ENCODE measurements around the gene CHURC1. TPM values are rescaled to one million over a fixed set of nuclear protein-coding genes. Genes with fewer than 3 reads are reported as not detected.

The CHURC1 gene
- total RNA-seq, 1 experiment from 2014 or later = 52.4 TPM

GRCh38 chr14:64914237-64915028, at the start of gene CHURC1 (continued):
- TF ChIP-seq AR (CRISPR knock-in tag; IDR thresholded peaks at IDR 0.05) (no peak), TEAD1 (CRISPR knock-in tag; IDR thresholded peaks at IDR 0.05) (0 out of 2 replicates have a peak, but pooled peaks have one; percentile 25), ZNF219 (CRISPR knock-in tag; IDR thresholded peaks at IDR 0.05; ENCODE audit: borderline replicate concordance) (no peak), USF1 (CRISPR knock-in tag; IDR thresholded peaks at IDR 0.05) (no peak), JAZF1 (CRISPR knock-in tag; IDR thresholded peaks at IDR 0.05) (no peak), ZSCAN18 (CRISPR knock-in tag; IDR thresholded peaks at IDR 0.05) (no peak), RORB (CRISPR knock-in tag; IDR thresholded peaks at IDR 0.05) (no peak), ATF1 (CRISPR knock-in tag; IDR thresholded peaks at IDR 0.05) (no peak), ZBTB43 (CRISPR knock-in tag; IDR thresholded peaks at IDR 0.05) (no peak), ZNF263 (CRISPR knock-in tag; IDR thresholded peaks at IDR 0.05; ENCODE audit: low read depth) (no peak), ELF4 (CRISPR knock-in tag; IDR thresholded peaks at IDR 0.05; ENCODE audit: low read depth) (no peak), SMAD4 (CRISPR knock-in tag; IDR thresholded peaks at IDR 0.05) (no peak), E2F5 (CRISPR knock-in tag; IDR thresholded peaks at IDR 0.05) (0 out of 2 replicates have a peak, but pooled peaks have one; percentile 33), EMX1 (CRISPR knock-in tag; IDR thresholded peaks at IDR 0.05) (no peak), NR1H2 (CRISPR knock-in tag; IDR thresholded peaks at IDR 0.05) (no peak)
- TF ChIP-seq, protein P1, sequence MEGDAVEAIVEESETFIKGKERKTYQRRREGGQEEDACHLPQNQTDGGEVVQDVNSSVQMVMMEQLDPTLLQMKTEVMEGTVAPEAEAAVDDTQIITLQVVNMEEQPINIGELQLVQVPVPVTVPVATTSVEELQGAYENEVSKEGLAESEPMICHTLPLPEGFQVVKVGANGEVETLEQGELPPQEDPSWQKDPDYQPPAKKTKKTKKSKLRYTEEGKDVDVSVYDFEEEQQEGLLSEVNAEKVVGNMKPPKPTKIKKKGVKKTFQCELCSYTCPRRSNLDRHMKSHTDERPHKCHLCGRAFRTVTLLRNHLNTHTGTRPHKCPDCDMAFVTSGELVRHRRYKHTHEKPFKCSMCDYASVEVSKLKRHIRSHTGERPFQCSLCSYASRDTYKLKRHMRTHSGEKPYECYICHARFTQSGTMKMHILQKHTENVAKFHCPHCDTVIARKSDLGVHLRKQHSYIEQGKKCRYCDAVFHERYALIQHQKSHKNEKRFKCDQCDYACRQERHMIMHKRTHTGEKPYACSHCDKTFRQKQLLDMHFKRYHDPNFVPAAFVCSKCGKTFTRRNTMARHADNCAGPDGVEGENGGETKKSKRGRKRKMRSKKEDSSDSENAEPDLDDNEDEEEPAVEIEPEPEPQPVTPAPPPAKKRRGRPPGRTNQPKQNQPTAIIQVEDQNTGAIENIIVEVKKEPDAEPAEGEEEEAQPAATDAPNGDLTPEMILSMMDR (IDR thresholded peaks at IDR 0.05) = no peak
- TF ChIP-seq, protein P2, sequence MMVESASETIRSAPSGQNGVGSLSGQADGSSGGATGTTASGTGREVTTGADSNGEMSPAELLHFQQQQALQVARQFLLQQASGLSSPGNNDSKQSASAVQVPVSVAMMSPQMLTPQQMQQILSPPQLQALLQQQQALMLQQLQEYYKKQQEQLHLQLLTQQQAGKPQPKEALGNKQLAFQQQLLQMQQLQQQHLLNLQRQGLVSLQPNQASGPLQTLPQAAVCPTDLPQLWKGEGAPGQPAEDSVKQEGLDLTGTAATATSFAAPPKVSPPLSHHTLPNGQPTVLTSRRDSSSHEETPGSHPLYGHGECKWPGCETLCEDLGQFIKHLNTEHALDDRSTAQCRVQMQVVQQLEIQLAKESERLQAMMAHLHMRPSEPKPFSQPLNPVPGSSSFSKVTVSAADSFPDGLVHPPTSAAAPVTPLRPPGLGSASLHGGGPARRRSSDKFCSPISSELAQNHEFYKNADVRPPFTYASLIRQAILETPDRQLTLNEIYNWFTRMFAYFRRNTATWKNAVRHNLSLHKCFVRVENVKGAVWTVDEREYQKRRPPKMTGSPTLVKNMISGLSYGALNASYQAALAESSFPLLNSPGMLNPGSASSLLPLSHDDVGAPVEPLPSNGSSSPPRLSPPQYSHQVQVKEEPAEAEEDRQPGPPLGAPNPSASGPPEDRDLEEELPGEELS (CRISPR knock-in tag; IDR thresholded peaks at IDR 0.05) = 0 out of 2 replicates have a peak, but pooled peaks have one; percentile 43
- TF ChIP-seq, protein P3, sequence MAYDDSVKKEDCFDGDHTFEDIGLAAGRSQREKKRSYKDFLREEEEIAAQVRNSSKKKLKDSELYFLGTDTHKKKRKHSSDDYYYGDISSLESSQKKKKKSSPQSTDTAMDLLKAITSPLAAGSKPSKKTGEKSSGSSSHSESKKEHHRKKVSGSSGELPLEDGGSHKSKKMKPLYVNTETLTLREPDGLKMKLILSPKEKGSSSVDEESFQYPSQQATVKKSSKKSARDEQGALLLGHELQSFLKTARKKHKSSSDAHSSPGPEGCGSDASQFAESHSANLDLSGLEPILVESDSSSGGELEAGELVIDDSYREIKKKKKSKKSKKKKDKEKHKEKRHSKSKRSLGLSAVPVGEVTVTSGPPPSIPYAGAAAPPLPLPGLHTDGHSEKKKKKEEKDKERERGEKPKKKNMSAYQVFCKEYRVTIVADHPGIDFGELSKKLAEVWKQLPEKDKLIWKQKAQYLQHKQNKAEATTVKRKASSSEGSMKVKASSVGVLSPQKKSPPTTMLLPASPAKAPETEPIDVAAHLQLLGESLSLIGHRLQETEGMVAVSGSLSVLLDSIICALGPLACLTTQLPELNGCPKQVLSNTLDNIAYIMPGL (CRISPR knock-in tag; IDR thresholded peaks at IDR 0.05) = peak; percentile 65; the same call in 1 of the 2 replicates
- TF ChIP-seq, protein P4, sequence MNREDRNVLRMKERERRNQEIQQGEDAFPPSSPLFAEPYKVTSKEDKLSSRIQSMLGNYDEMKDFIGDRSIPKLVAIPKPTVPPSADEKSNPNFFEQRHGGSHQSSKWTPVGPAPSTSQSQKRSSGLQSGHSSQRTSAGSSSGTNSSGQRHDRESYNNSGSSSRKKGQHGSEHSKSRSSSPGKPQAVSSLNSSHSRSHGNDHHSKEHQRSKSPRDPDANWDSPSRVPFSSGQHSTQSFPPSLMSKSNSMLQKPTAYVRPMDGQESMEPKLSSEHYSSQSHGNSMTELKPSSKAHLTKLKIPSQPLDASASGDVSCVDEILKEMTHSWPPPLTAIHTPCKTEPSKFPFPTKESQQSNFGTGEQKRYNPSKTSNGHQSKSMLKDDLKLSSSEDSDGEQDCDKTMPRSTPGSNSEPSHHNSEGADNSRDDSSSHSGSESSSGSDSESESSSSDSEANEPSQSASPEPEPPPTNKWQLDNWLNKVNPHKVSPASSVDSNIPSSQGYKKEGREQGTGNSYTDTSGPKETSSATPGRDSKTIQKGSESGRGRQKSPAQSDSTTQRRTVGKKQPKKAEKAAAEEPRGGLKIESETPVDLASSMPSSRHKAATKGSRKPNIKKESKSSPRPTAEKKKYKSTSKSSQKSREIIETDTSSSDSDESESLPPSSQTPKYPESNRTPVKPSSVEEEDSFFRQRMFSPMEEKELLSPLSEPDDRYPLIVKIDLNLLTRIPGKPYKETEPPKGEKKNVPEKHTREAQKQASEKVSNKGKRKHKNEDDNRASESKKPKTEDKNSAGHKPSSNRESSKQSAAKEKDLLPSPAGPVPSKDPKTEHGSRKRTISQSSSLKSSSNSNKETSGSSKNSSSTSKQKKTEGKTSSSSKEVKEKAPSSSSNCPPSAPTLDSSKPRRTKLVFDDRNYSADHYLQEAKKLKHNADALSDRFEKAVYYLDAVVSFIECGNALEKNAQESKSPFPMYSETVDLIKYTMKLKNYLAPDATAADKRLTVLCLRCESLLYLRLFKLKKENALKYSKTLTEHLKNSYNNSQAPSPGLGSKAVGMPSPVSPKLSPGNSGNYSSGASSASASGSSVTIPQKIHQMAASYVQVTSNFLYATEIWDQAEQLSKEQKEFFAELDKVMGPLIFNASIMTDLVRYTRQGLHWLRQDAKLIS (CRISPR knock-in tag; IDR thresholded peaks at IDR 0.05; ENCODE audit: borderline replicate concordance) = no peak
- TF ChIP-seq, protein P5, sequence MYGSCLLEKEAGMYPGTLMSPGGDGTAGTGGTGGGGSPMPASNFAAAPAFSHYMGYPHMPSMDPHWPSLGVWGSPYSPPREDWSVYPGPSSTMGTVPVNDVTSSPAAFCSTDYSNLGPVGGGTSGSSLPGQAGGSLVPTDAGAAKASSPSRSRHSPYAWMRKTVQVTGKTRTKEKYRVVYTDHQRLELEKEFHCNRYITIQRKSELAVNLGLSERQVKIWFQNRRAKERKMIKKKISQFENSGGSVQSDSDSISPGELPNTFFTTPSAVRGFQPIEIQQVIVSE (CRISPR knock-in tag; IDR thresholded peaks at IDR 0.05; ENCODE audit: borderline replicate concordance) = no peak
